ENCODE results near the gene POLDIP3.

POLDIP3 gene

GRCh38 chr22:42642806-42643633 lies 28.3 kb upstream of the POLDIP3 start:
- no peak for DNase-seq

- DNase-seq = no peak
These were observed 27.2 kb upstream of the POLDIP3 start for GRCh38 chr22:42641801-42642413.

DNA sequence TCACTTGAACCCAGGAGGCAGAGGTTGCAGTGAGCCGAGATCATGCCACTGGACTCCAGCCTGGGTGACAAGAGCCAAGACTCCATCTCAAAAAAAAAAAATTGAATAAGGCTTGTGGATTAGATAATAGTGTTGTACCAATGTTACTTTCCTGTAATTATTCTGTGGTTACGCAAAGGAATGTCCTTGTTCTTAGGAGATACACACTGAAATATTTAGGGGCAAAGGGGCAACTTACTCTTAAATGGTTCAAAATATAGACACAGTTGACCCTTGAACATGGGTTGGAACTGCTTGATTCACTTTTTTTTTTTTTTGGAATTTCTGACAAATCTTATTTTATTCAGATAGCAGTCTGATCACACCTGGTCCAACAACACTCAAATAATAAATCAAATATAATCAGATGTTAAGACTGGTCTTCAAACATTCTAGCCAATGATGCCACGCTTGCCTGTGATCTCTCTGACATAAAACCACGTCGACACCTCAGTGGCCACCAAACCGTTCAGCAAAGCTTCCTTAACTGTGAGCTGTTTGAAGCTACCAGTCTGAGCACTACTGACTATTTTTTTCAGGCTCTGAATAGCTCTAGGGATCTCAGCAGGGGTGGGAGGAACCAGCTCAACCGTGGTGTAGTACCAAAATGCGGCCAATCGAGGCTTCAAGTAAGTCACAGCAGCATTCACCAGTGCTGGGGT lies 25.0 kb upstream of the POLDIP3 start:
- DNase-seq = peak; percentile 36

- DNase-seq = no peak
These were observed 22.9 kb upstream of the POLDIP3 start for GRCh38 chr22:42637555-42637954.

DNA sequence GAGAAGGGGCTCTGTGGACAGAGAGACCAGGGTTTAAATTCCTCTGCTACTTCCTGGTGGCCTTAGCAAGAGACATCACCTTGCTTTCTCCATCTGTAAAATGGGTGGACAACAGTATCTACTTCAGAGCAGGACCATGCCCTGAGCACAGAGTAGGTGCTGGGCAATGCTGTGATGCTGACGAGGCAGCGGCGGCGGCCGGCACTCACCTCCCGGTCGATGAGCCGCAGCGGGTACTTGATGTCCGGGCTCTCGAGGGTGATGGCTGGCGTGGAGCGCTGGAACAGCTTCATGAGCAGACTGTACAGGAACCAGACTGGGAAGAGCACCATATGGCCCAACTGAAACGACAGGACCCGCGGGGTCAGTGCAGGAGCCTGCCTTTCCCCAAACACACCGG lies 21.8 kb upstream of the POLDIP3 start:
- DNase-seq = no peak

DNA sequence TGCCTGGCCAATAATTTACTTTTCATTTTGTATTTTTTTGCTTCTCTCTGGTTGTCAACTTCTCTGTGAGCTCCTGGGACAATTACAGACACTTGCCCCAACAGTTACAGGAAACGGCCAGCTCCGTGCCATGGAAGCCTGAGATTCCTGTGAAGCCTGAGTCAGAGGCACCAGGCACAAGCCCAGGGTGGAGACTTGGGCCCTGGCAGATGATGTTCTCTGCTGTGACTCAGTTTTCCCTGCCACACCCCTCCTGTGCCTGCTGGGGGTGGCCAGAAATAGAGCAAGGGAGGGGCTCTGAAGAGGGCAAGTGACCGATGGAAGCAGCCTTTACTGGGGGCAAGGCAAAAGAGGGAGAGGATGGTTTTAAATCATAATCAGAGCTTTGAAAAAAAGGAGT lies 20.8 kb upstream of the POLDIP3 start:
- DNase-seq = peak; percentile 96

DNA sequence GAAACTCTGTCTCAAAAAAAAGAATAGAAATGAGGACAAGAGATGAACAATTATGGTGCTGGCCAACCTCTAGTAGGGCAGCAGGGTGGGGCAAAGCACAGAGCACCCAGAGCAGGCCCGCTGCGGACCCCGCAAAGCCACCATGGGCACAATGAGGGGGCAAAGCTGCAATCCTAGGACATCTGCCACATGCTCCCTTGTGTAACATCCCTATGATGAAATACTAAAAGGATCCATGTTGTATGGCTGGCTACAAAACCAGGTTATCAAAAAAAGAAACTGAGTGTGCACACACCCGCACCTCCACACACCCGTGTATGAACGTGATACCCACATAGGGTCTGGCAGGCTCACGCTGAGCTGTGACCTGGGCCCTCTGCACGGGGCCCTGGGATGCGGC lies 18.3 kb upstream of the POLDIP3 start:
- DNase-seq = no peak

- no peak for DNase-seq
These were observed 17.4 kb upstream of the POLDIP3 start for GRCh38 chr22:42632096-42632495.

GRCh38 chr22:42630901-42631602 lies 16.4 kb upstream of the POLDIP3 start:
- peak; percentile 66 for DNase-seq

DNA sequence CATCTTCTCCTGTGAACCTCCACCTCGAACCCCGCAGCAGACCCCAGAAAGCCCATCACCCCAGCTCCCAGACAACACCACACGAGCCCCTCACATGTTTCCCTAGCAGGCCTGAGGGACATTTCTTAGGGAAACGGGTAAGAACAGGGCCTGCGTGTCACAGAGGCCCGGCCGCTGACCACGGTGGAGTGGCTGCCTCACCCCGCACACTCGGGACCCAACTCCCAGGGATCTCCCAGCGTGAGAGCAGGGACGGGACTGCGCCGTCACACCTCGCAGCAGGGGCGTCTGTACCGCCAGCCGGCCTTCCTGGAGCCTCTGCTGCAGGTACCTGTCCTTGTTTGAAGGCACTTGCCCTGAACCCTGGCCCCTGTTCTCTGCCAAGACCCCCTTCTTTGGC lies 15.5 kb upstream of the POLDIP3 start:
- DNase-seq = no peak

DNA sequence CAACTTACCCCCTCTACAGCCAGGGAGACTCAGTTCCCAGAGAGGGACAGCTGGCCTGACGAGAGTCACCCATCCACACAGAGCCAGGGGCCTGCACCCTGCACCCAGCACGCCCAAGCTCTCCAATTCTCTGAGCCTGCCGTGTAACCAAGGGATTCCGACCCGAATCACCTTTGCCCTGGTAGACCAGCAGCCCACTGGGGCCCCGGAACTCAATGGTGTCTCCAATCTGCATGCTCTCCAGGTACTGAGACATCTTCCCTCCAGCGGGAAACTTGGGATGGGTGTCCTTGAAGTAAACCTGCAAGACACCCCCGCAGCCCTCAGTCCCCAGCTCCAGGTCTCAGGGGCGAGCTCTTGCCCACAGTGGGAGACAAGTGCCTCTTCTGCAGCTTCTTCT lies 13.3 kb upstream of the POLDIP3 start:
- DNase-seq = no peak

- no peak for DNase-seq
These were observed 12.4 kb upstream of the POLDIP3 start for GRCh38 chr22:42626951-42627625.

DNA sequence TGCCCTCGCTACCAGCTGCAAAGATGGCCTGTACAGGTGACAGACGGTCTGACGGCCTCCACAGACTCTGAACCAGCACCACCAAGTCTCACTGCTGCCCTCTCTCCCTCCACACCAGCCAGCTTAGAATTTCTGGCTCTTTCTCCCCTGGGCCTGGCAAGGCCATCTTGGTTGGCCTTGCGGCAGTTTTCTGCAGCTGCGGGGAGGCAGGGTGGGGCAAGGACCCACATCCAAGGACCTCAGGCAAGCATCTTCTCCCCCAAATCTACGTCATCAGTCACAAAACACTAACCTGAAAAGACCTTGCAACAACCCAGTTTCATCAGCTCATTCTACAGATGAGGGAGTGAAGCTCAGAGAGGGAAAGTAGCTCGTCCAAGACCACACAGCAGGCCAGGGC lies 11.7 kb upstream of the POLDIP3 start:
- DNase-seq = no peak

DNA sequence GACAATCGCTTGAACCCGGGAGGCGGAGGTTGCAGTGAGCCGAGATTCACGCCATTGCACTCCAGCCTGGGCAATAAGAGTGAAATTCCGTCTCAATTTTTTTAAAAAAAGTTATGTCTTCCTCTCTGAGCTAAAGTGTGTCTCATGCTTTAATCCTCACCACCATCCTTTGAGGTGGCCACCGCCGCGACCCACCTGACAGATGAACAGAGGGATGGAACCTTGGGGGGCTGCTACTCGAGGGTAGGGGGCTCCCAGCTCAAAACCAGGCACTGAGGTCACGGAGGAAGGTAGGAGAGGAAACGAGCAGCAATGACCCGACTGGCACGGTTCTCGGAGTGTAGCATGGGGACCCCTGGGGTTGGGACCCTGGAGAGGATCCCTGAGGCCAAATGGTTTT lies 10.7 kb upstream of the POLDIP3 start:
- DNase-seq = no peak

GRCh38 chr22:42624551-42625106 lies 9.9 kb upstream of the POLDIP3 start:
- no peak for DNase-seq

GRCh38 chr22:42623756-42624441 lies 9.2 kb upstream of the POLDIP3 start:
- DNase-seq = no peak

GRCh38 chr22:42623301-42623751 lies 8.6 kb upstream of the POLDIP3 start:
- DNase-seq = no peak

GRCh38 chr22:42622061-42622710 lies 7.5 kb upstream of the POLDIP3 start:
- no peak for DNase-seq

GRCh38 chr22:42621505-42622002 lies 6.9 kb upstream of the POLDIP3 start:
- peak; percentile 82 for DNase-seq

DNA sequence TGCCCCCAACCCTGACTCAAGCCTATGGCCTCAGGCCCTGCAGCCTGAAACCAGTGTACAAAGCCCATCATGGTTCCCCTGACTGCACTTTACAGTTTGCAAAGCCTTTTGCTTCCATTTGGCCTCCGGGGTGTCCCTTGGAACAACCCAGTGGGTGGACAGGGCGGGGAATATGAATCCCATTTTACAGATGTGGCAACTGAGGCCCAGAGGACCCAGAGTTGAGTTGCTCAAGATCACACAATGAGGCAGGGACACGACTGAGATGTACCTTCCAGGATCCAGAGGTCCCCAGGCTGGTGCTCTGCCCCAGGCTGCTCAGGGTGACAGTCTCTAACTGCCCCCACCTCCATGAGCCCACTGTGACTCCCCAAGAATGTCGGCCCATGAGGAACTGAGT lies 5.4 kb upstream of the POLDIP3 start:
- DNase-seq = no peak
